Neuronal stem cell (in vitro differentiated cells): ENCODE measurements around the gene UBE3B.

ENCODE experiments used
- DNase-seq: peaks from one replicate; pipeline ENCODE4 v3.0.0-alpha.2; 2013; ENCODE audit warnings: low spot score
- H2AFZ ChIP-seq: one replicate; pipeline ENCODE4 v1.6.1; 2013; ENCODE audit warnings: mild to moderate bottlenecking, low read length, inconsistent platforms
- H2AK5ac ChIP-seq: 2 replicates; pipeline ENCODE4 v1.6.1; 2013; ENCODE audit warnings: low read depth, mild to moderate bottlenecking, inconsistent platforms, low read length, moderate library complexity, mixed read lengths
- H2BK120ac ChIP-seq: 2 replicates; pipeline ENCODE4 v1.6.1; 2013; ENCODE audit warnings: low read depth, mild to moderate bottlenecking, inconsistent platforms, low read length, moderate library complexity, mixed read lengths
- H2BK12ac ChIP-seq: one replicate; pipeline ENCODE4 v1.6.1; 2013; ENCODE audit warnings: low read length, inconsistent platforms
- H2BK15ac ChIP-seq: 2 replicates; pipeline ENCODE4 v1.6.1; 2013; ENCODE audit warnings: mild to moderate bottlenecking, low read length, inconsistent platforms, mixed read lengths
- H2BK5ac ChIP-seq: one replicate; pipeline ENCODE4 v1.6.1; 2013; ENCODE audit warnings: inconsistent platforms, mild to moderate bottlenecking, low read length, moderate library complexity
- H3K14ac ChIP-seq: one replicate; pipeline ENCODE4 v1.6.1; 2013; ENCODE audit warnings: low read length, inconsistent platforms
- H3K18ac ChIP-seq: 2 replicates; pipeline ENCODE4 v1.6.1; 2013; ENCODE audit warnings: low read length, inconsistent platforms
- H3K23ac ChIP-seq: 2 replicates; pipeline ENCODE4 v1.6.1; 2013; ENCODE audit warnings: low read depth, mild to moderate bottlenecking, mixed read lengths, low read length, inconsistent platforms; ENCODE audit not compliant: poor library complexity
- H3K27ac ChIP-seq: replicated peaks from 3 replicates; pipeline ENCODE4 v1.5.1; 2013; ENCODE audit warnings: low read length, inconsistent platforms
- H3K27me3 ChIP-seq, 3 experiments: 2 replicates each; pipeline ENCODE4 v1.6.1; 2013; ENCODE audit warnings: low read length in 3 of 3, mild to moderate bottlenecking in 2 of 3, inconsistent platforms in 1 of 3, low read depth in 1 of 3, mixed read lengths in 1 of 3, moderate library complexity in 1 of 3; ENCODE audit not compliant: control insufficient read depth in 3 of 3, insufficient read depth in 3 of 3
- H3K36me3 ChIP-seq, 2 donors: replicated peaks in 1 of 2; 2 replicates each; pipeline ENCODE4 v1.6.1; 2013; ENCODE audit warnings: low read length in 2 of 2; ENCODE audit not compliant: control insufficient read depth in 2 of 2, insufficient read depth in 2 of 2
- H3K4ac ChIP-seq: 2 replicates; pipeline ENCODE4 v1.6.1; 2013; ENCODE audit warnings: inconsistent platforms, mild to moderate bottlenecking, low read length, moderate library complexity
- H3K4me1 ChIP-seq, 2 donors: 1 replicate in 1 of 2; 2 replicates in 1 of 2; pipeline ENCODE4 v1.6.1; 2013; ENCODE audit warnings: low read length in 2 of 2, low read depth in 1 of 2; ENCODE audit not compliant: control insufficient read depth in 2 of 2, insufficient read depth in 1 of 2
- H3K4me2 ChIP-seq: one replicate; pipeline ENCODE4 v1.6.1; 2013; ENCODE audit warnings: mild to moderate bottlenecking, low read length, inconsistent platforms; ENCODE audit not compliant: insufficient read depth, poor library complexity, severe bottlenecking
- H3K4me3 ChIP-seq, 2 donors: 2 replicates each; pipeline ENCODE4 v1.5.1; 2013; ENCODE audit warnings: low read length in 2 of 2, mild to moderate bottlenecking in 2 of 2, inconsistent platforms in 1 of 2, moderate library complexity in 1 of 2
- H3K79me1 ChIP-seq: one replicate; pipeline ENCODE4 v1.6.1; 2013; ENCODE audit warnings: low read depth, mild to moderate bottlenecking, inconsistent platforms, low read length, moderate library complexity
- H3K9ac ChIP-seq: one replicate; pipeline ENCODE4 v1.6.1; 2013; ENCODE audit warnings: mild to moderate bottlenecking, low read depth, low read length, inconsistent platforms; ENCODE audit not compliant: poor library complexity
- H3K9me3 ChIP-seq, 2 donors: replicated peaks in 1 of 2; 2 replicates each; pipeline versions ENCODE3 to v1.6.1; 2013; ENCODE audit warnings: low read length in 2 of 2, mild to moderate bottlenecking in 2 of 2, inconsistent platforms in 1 of 2, low read depth in 1 of 2, mixed read lengths in 1 of 2, moderate library complexity in 1 of 2; ENCODE audit not compliant: control insufficient read depth in 2 of 2, insufficient read depth in 1 of 2
- H4K8ac ChIP-seq: one replicate; pipeline ENCODE4 v1.6.1; 2013; ENCODE audit warnings: low read depth, mild to moderate bottlenecking, inconsistent platforms, low read length, moderate library complexity
- H4K91ac ChIP-seq: one replicate; pipeline ENCODE4 v1.6.1; 2013; ENCODE audit warnings: low read length, low read depth, mild to moderate bottlenecking, inconsistent platforms; ENCODE audit not compliant: poor library complexity
- WGBS, 2 donors: extraction: QIAGEN DNeasy Blood & Tissue Kit; methylation state at CpG; one replicate each; pipeline ENCODE4 v1.1.7; 2013; ENCODE audit warnings: missing lambda C conversion rate in 2 of 2, mixed read lengths in 1 of 2; ENCODE audit not compliant: insufficient read length in 2 of 2, insufficient replicate concordance in 1 of 2; ENCODE audit errors: extremely low coverage in 2 of 2; 5-methylcytosine and 5-hydroxymethylcytosine counted together

Gene UBE3B

GRCh38 chr12:109580684-109581333, 103.4 kb downstream of the UBE3B start:
- WGBS, 2 donors: no CpG with 5 or more reads among the region's 13 CpGs
- H3K18ac ChIP-seq: no peak overlapping the region
- no peaks in the 10 kb centered on the region for H3K27me3 ChIP-seq
- no peak overlapping the region for H2BK5ac ChIP-seq
- no peak for DNase-seq
- H3K14ac ChIP-seq: no peak overlapping the region
- no peaks in the 10 kb centered on the region for H3K4me1 ChIP-seq
- H3K9me3 ChIP-seq: no peaks in the 10 kb centered on the region
- no peak overlapping the region for H3K4ac ChIP-seq
- no peak overlapping the region for H2AK5ac ChIP-seq
- H3K36me3 ChIP-seq: peaks cover 57 to 93% of the 10 kb centered on the region in 2 donors
- peaks cover 2% of the 10 kb centered on the region for H3K79me1 ChIP-seq
- no peak overlapping the region for H2BK15ac ChIP-seq
- no peak overlapping the region for H2AFZ ChIP-seq
- H2BK12ac ChIP-seq: no peak overlapping the region
- H4K8ac ChIP-seq: no peak overlapping the region
- no peak overlapping the region for H3K23ac ChIP-seq
- no peak overlapping the region for H3K9ac ChIP-seq
- no peak overlapping the region for H2BK120ac ChIP-seq
- no peak overlapping the region for H3K27ac ChIP-seq
- no peak overlapping the region for H3K4me3 ChIP-seq
- no peak overlapping the region for H3K4me2 ChIP-seq
- no peak overlapping the region for H4K91ac ChIP-seq

DNA sequence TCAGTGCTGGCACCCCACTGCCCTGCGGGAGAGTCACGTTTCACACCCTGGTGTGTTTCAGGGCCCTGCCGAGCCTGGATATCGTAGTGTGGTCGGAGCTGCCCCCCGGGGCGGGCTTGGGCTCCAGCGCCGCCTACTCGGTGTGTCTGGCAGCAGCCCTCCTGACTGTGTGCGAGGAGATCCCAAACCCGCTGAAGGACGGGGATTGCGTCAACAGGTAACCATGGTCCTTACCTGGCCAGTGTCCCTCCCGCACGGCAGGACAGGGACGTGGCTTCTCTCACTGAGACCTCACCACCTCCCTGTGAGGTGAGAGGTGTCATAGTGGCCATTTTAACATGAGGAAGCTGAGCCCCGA, 103.9 kb downstream of the UBE3B start:
- no peak overlapping the region for H2BK120ac ChIP-seq
- H3K4me1 ChIP-seq: peaks cover 0 to 2% of the 10 kb centered on the region in 2 donors
- no peak overlapping the region for H3K4me3 ChIP-seq
- no peak overlapping the region for H3K18ac ChIP-seq
- H2BK12ac ChIP-seq: no peak overlapping the region
- H3K27me3 ChIP-seq: no peaks in the 10 kb centered on the region
- no peak overlapping the region for H4K8ac ChIP-seq
- H3K36me3 ChIP-seq: peaks cover 55 to 92% of the 10 kb centered on the region in 2 donors
- H3K9me3 ChIP-seq: no peaks in the 10 kb centered on the region
- no peak for DNase-seq
- H3K27ac ChIP-seq: no peak overlapping the region
- no peak overlapping the region for H2BK15ac ChIP-seq
- H3K79me1 ChIP-seq: peaks cover 2% of the 10 kb centered on the region
- H3K4ac ChIP-seq: no peak overlapping the region
- H3K4me2 ChIP-seq: no peak overlapping the region
- H3K14ac ChIP-seq: peak overlapping the region; percentile 28
- H3K9ac ChIP-seq: peak overlapping the region; percentile 72
- WGBS, 2 donors: no CpG with 5 or more reads among the region's 18 CpGs
- H2BK5ac ChIP-seq: no peak overlapping the region
- no peak overlapping the region for H2AFZ ChIP-seq
- no peak overlapping the region for H3K23ac ChIP-seq
- H4K91ac ChIP-seq: no peak overlapping the region
- H2AK5ac ChIP-seq: no peak overlapping the region

DNA sequence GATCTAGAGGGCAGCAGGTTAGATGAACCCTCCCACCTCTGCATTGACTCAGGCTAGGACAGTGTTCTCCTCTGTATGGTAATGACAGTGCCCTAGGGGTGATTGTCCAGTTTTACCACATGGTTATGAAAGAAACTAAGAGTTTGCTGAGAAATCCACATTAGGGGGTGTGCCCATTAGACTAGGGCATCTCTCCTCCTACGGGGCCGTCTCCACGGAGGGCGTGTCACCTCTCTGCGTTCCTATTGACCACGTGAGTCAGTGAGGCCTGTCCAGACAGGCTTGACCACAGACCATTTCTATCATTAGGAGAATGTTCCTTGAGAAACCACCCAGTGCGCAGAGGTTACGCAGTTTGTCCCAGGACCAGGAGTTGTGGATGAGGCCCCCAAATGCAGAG, 104.4 kb downstream of the UBE3B start:
- Histone ChIP-seq H3K27ac (no peak overlapping the region), H3K4ac (no peak overlapping the region), H3K4me1 (peaks cover 0 to 7% of the 10 kb centered on the region in 2 donors), H3K4me3 (no peak overlapping the region), H2BK5ac (no peak overlapping the region), H3K79me1 (peaks cover 2% of the 10 kb centered on the region), H4K91ac (no peak overlapping the region), H3K23ac (no peak overlapping the region), H3K4me2 (no peak overlapping the region), H3K36me3 (peaks cover 56 to 93% of the 10 kb centered on the region in 2 donors), H2BK12ac (no peak overlapping the region), H2AFZ (no peak overlapping the region), H3K14ac (no peak overlapping the region), H3K9ac (no peak overlapping the region), H2BK120ac (no peak overlapping the region), H3K27me3 (no peaks in the 10 kb centered on the region), H4K8ac (no peak overlapping the region), H3K18ac (no peak overlapping the region), H2AK5ac (no peak overlapping the region), H3K9me3 (no peaks in the 10 kb centered on the region), H2BK15ac (no peak overlapping the region)
- no peak for DNase-seq
- no CpG with 5 or more reads among the region's 8 CpGs for WGBS, 2 donors

DNA sequence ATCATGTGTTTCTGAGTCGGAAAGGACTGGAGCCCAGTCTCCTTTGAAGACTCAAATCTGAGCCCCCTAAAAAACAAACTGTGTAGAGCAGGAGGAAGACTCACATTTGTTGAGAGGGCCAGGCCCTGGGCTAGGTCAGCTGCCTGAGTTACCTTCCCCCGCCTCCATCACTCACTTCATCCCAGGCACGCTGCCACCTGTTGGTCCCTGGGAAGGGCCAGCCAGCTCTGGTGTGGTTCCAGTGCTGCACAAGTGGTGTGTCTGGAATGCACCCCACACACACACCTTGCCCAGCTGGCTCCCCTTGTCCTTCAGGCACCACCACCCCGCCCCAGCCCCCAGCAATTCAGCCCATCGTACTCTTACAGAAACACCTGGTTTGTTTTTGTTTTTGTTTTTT, 105.2 kb downstream of the UBE3B start:
- H4K8ac ChIP-seq: no peak overlapping the region
- H3K9me3 ChIP-seq: no peaks in the 10 kb centered on the region
- H3K23ac ChIP-seq: peak overlapping the region; percentile 21
- H3K4me2 ChIP-seq: no peak overlapping the region
- no peak overlapping the region for H3K14ac ChIP-seq
- H2AFZ ChIP-seq: no peak overlapping the region
- H2BK5ac ChIP-seq: no peak overlapping the region
- H3K4me3 ChIP-seq: no peak overlapping the region
- DNase-seq: no peak
- H3K27ac ChIP-seq: no peak overlapping the region
- H3K36me3 ChIP-seq: peaks cover 52 to 93% of the 10 kb centered on the region in 2 donors
- no peak overlapping the region for H2BK15ac ChIP-seq
- no peak overlapping the region for H4K91ac ChIP-seq
- no peak overlapping the region for H3K18ac ChIP-seq
- H2AK5ac ChIP-seq: no peak overlapping the region
- H3K4ac ChIP-seq: no peak overlapping the region
- no peaks in the 10 kb centered on the region for H3K27me3 ChIP-seq
- H2BK120ac ChIP-seq: no peak overlapping the region
- H3K4me1 ChIP-seq: peaks cover 0 to 13% of the 10 kb centered on the region in 2 donors
- H3K9ac ChIP-seq: peak overlapping the region; percentile 70
- peaks cover 2% of the 10 kb centered on the region for H3K79me1 ChIP-seq
- whole genome bisulfite sequencing, 2 donors: no CpG with 5 or more reads among the region's 5 CpGs
- H2BK12ac ChIP-seq: no peak overlapping the region
